SK-N-SH (cell line): ENCODE measurements around the gene COBLL1. TPM values are rescaled to one million over a fixed set of nuclear protein-coding genes. Genes with fewer than 3 reads are reported as not detected.
A peak's percentile ranks its signal among the peaks of the same experiment; 100 is the strongest.

Experiments used
- CTCF ChIA-PET: fragments of 300-600, 350-600 bp; formaldehyde crosslinking; extraction: SDS; loops from one replicate; lab custom pipeline; 2021; lab: Yijun Ruan, JAX
- POLR2A ChIA-PET: fragments of 350-600 bp; sonication (Branson Sonifier 250); formaldehyde crosslinking; extraction: SDS; loops from one replicate; lab custom pipeline; 2020; ENCODE audit warnings: antibody characterized with exemption, inconsistent platforms; lab: Yijun Ruan, JAX
- DNase-seq: peaks from one replicate; pipeline ENCODE4 v3.0.0; 2012
- H2AFZ ChIP-seq: fragments of 200-600 bp; sonication (generic); 2 replicates; pipeline ENCODE4 v1.8.1; 2016; ENCODE audit warnings: antibody characterized with exemption, mild to moderate bottlenecking, low read depth
- H3F3A ChIP-seq: fragments of 200-600 bp; sonication (generic); replicated peaks from 2 replicates; pipeline ENCODE3; 2016; ENCODE audit warnings: antibody characterized with exemption, mild to moderate bottlenecking; ENCODE audit not compliant: insufficient read depth
- H3K27ac ChIP-seq, 2 experiments: fragments of 200-500 bp in 1 of 2; fragments of 200-600 bp in 1 of 2; sonication (Bioruptor generic) in 1 of 2; sonication (generic), shearing (Covaris generic) in 1 of 2; 2 replicates each; pipeline versions ENCODE4 v1.5.1 to v1.6.1; 2014 to 2016; ENCODE audit warnings: low read depth in 2 of 2, inconsistent platforms in 1 of 2, low read length in 1 of 2, mild to moderate bottlenecking in 1 of 2, mixed read lengths in 1 of 2
- H3K27me3 ChIP-seq: fragments of 200-600 bp; sonication (generic), shearing (Covaris generic); 2 replicates; pipeline ENCODE4 v1.6.1; 2016; ENCODE audit warnings: mixed run types; ENCODE audit not compliant: insufficient read depth
- H3K36me3 ChIP-seq, 2 experiments: fragments of 200-500 bp in 1 of 2; fragments of 200-600 bp in 1 of 2; sonication (Bioruptor generic) in 1 of 2; sonication (generic) in 1 of 2; replicated peaks in 1 of 2; 2 replicates each; pipeline versions ENCODE3 to v1.5.1; 2014 to 2016; ENCODE audit warnings: low read length in 1 of 2, mild to moderate bottlenecking in 1 of 2; ENCODE audit not compliant: insufficient read depth in 2 of 2, control insufficient read depth in 1 of 2
- H3K4me1 ChIP-seq, 2 experiments: fragments of 200-500 bp in 1 of 2; fragments of 200-600 bp in 1 of 2; sonication (Bioruptor generic) in 1 of 2; sonication (generic), shearing (Covaris generic) in 1 of 2; 2 replicates each; pipeline versions ENCODE4 v1.5.1 to v1.6.1; 2014 to 2016; ENCODE audit warnings: low read depth in 1 of 2, low read length in 1 of 2, mixed run types in 1 of 2; ENCODE audit not compliant: insufficient read depth in 2 of 2, control insufficient read depth in 1 of 2
- H3K4me2 ChIP-seq: fragments of 200-600 bp; sonication (generic), shearing (Covaris generic); 2 replicates; pipeline ENCODE4 v1.6.1; 2017; ENCODE audit warnings: mixed run types
- H3K4me3 ChIP-seq, 2 experiments: fragments of 200-500 bp in 1 of 2; fragments of 200-600 bp in 1 of 2; sonication (Bioruptor generic) in 1 of 2; sonication (generic), shearing (Covaris generic) in 1 of 2; 2 replicates each; pipeline versions ENCODE4 v1.5.1 to v1.8.1; 2014 to 2016; ENCODE audit warnings: low read depth in 2 of 2, inconsistent platforms in 1 of 2, low read length in 1 of 2, mild to moderate bottlenecking in 1 of 2, mixed read lengths in 1 of 2, moderate library complexity in 1 of 2
- H3K79me2 ChIP-seq: fragments of 200-600 bp; sonication (generic); 2 replicates; pipeline ENCODE4 v1.8.1; 2017; ENCODE audit warnings: mild to moderate bottlenecking; ENCODE audit not compliant: insufficient read depth
- H3K9ac ChIP-seq: fragments of 200-600 bp; sonication (generic); 2 replicates; pipeline ENCODE4 v1.6.1; 2017; ENCODE audit warnings: mixed run types
- H3K9me2 ChIP-seq: fragments of 200-600 bp; sonication (generic); 2 replicates; pipeline ENCODE4 v1.6.1; 2017; ENCODE audit warnings: mixed run types
- H3K9me3 ChIP-seq: fragments of 200-600 bp; sonication (generic); 2 replicates; pipeline ENCODE4 v1.6.1; 2017; ENCODE audit warnings: mixed run types, mild to moderate bottlenecking, moderate library complexity
- H4K20me1 ChIP-seq: fragments of 200-600 bp; sonication (generic); 2 replicates; pipeline ENCODE4 v1.6.1; 2017; ENCODE audit warnings: mild to moderate bottlenecking, mixed run types; ENCODE audit not compliant: insufficient read depth
- FOXM1 ChIP-seq: IDR thresholded peaks from 2 replicates; pipeline ENCODE4 v1.4.0; 2012; ENCODE audit warnings: low read depth, mild to moderate bottlenecking
- GATA2 ChIP-seq: sonication (generic); formaldehyde crosslinking; IDR thresholded peaks from 2 replicates; pipeline ENCODE4 v1.5.0; 2020; ENCODE audit warnings: mild to moderate bottlenecking, missing genetic modification reagents
- JUND ChIP-seq: IDR thresholded peaks from 2 replicates; pipeline ENCODE4 v1.4.0; 2012
- MEF2A ChIP-seq: IDR thresholded peaks from 2 replicates; pipeline ENCODE4 v1.4.0; 2012; ENCODE audit warnings: low read depth, borderline replicate concordance
- NRF1 ChIP-seq: IDR thresholded peaks from 2 replicates; pipeline ENCODE4 v1.6.1; 2012; ENCODE audit warnings: low read depth, mild to moderate bottlenecking, low read length
- POLR2AphosphoS5 ChIP-seq: IDR thresholded peaks from 2 replicates; pipeline ENCODE4 v1.6.1; 2012; ENCODE audit warnings: low read depth, low read length
- RCOR1 ChIP-seq: fragments of 150-350 bp; IDR thresholded peaks from 2 replicates; pipeline ENCODE4 v1.6.1; 2017; ENCODE audit warnings: antibody characterized with exemption, low read length
- SMC3 ChIP-seq: IDR thresholded peaks from 2 replicates; pipeline ENCODE4 v1.6.1; 2012; ENCODE audit warnings: low read depth, low read length, improper control_type of control experiment
- TEAD4 ChIP-seq: IDR thresholded peaks from 2 replicates; pipeline ENCODE4 v1.4.0; 2012; ENCODE audit warnings: mild to moderate bottlenecking, borderline replicate concordance; ENCODE audit not compliant: insufficient read depth
- YY1 ChIP-seq: IDR thresholded peaks from 2 replicates; pipeline ENCODE4 v1.4.0; 2012; ENCODE audit warnings: low read depth, mild to moderate bottlenecking
- WGBS: methylation state at CpG from one replicate; pipeline ENCODE4 v1.1.6; 2017; ENCODE audit warnings: low lambda C conversion rate; 5-methylcytosine and 5-hydroxymethylcytosine counted together
- polyA plus RNA-seq, 3 experiments: library from polyadenylated mRNA; depleted of rRNA; stranded (reverse); fragments of >200 nt; gene quantifications; 2 replicates each; pipeline ENCODE4 v1.2.3, GENCODE V29; 2012
- TF ChIP-seq, protein P1 (sequence below): IDR thresholded peaks from 2 replicates; pipeline ENCODE4; 2012
- TF ChIP-seq, protein P2 (sequence below): fragments of 200-600 bp; sonication (generic); IDR thresholded peaks from 2 replicates; pipeline ENCODE4 v1.6.1; 2017; ENCODE audit warnings: antibody characterized with exemption, mild to moderate bottlenecking, moderate library complexity
- TF ChIP-seq, protein P3 (sequence below): IDR thresholded peaks from 2 replicates; pipeline ENCODE4 v1.4.0; 2012; ENCODE audit warnings: low read depth, borderline replicate concordance
- TF ChIP-seq, protein P4 (sequence below): IDR thresholded peaks from 2 replicates; pipeline ENCODE4 v1.4.0; 2012; ENCODE audit warnings: low read depth, borderline replicate concordance
- TF ChIP-seq, protein P5 (sequence below): IDR thresholded peaks from 2 replicates; pipeline ENCODE4 v1.4.0; 2012; ENCODE audit warnings: low read depth

COBLL1 gene
- polyA plus RNA-seq, 1 of the 3 experiments (the other 2 are of a cell fraction), result 3.1 TPM

DNA sequence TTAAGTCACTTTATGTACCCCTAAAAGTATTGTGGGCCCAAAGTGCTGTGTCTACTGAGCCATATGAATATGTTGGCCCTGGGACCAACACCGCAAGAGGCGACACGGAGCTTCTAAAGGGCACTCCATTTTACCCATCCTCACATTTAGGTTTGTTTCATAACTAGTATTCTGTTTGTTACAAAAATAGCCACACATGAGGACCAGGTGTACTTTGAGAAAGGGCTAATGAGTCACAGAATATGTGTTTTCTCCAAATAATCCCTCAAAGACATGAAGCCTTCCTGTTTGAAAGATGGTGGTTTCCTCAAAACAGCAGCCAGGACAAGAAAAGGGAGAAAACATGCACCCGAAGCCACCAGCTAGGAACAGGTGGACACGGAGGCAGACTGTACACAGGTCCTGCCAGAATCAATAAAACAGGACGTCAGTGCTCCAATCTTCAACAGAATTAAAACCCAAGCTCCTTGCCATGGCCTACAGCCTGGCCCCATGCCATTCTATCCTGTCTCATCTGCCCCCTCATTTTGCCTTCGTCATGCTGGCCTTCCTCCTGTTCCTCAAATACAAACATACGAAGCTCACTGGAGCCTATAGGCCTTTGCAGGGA lies 198.6 kb downstream of the COBLL1 start:
- no peak overlapping the region for H2AFZ ChIP-seq
- DNase-seq, result no peak
- no peak overlapping the region for H3K4me2 ChIP-seq
- H4K20me1 ChIP-seq, result no peaks in the 10 kb centered on the region
- H3K4me3 ChIP-seq, result no peak overlapping the region
- H3K79me2 ChIP-seq, result no peaks in the 10 kb centered on the region
- POLR2A ChIA-PET, result no interaction called here
- peaks cover 4% of the 10 kb centered on the region for H3F3A ChIP-seq
- no peaks in the 10 kb centered on the region for H3K4me1 ChIP-seq
- no peak overlapping the region for H3K27ac ChIP-seq
- WGBS, result 92% methylated on average over 7 of the region's 8 CpGs
- no peaks in the 10 kb centered on the region for H3K9me2 ChIP-seq
- H3K9ac ChIP-seq, result no peak overlapping the region
- no peaks in the 10 kb centered on the region for H3K9me3 ChIP-seq
- TF ChIP-seq, protein P1, sequence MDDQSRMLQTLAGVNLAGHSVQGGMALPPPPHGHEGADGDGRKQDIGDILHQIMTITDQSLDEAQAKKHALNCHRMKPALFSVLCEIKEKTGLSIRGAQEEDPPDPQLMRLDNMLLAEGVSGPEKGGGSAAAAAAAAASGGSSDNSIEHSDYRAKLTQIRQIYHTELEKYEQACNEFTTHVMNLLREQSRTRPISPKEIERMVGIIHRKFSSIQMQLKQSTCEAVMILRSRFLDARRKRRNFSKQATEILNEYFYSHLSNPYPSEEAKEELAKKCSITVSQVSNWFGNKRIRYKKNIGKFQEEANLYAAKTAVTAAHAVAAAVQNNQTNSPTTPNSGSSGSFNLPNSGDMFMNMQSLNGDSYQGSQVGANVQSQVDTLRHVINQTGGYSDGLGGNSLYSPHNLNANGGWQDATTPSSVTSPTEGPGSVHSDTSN, result no peak
- TF ChIP-seq, protein P2, sequence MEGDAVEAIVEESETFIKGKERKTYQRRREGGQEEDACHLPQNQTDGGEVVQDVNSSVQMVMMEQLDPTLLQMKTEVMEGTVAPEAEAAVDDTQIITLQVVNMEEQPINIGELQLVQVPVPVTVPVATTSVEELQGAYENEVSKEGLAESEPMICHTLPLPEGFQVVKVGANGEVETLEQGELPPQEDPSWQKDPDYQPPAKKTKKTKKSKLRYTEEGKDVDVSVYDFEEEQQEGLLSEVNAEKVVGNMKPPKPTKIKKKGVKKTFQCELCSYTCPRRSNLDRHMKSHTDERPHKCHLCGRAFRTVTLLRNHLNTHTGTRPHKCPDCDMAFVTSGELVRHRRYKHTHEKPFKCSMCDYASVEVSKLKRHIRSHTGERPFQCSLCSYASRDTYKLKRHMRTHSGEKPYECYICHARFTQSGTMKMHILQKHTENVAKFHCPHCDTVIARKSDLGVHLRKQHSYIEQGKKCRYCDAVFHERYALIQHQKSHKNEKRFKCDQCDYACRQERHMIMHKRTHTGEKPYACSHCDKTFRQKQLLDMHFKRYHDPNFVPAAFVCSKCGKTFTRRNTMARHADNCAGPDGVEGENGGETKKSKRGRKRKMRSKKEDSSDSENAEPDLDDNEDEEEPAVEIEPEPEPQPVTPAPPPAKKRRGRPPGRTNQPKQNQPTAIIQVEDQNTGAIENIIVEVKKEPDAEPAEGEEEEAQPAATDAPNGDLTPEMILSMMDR, result no peak
- no peak for TF ChIP-seq YY1
- TF ChIP-seq, protein P3, sequence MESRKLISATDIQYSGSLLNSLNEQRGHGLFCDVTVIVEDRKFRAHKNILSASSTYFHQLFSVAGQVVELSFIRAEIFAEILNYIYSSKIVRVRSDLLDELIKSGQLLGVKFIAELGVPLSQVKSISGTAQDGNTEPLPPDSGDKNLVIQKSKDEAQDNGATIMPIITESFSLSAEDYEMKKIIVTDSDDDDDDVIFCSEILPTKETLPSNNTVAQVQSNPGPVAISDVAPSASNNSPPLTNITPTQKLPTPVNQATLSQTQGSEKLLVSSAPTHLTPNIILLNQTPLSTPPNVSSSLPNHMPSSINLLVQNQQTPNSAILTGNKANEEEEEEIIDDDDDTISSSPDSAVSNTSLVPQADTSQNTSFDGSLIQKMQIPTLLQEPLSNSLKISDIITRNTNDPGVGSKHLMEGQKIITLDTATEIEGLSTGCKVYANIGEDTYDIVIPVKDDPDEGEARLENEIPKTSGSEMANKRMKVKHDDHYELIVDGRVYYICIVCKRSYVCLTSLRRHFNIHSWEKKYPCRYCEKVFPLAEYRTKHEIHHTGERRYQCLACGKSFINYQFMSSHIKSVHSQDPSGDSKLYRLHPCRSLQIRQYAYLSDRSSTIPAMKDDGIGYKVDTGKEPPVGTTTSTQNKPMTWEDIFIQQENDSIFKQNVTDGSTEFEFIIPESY, result no peak
- no peak for TF ChIP-seq FOXM1
- CTCF ChIA-PET, result interaction anchor here (1.0 to 1.3 kb wide), 2 partner anchors 16 to 74 kb away, joined by 3 to 4 read pairs; no protein-coding TSS in a partner anchor
- H3K27me3 ChIP-seq, result no peaks in the 10 kb centered on the region
- no peaks in the 10 kb centered on the region for H3K36me3 ChIP-seq

DNA sequence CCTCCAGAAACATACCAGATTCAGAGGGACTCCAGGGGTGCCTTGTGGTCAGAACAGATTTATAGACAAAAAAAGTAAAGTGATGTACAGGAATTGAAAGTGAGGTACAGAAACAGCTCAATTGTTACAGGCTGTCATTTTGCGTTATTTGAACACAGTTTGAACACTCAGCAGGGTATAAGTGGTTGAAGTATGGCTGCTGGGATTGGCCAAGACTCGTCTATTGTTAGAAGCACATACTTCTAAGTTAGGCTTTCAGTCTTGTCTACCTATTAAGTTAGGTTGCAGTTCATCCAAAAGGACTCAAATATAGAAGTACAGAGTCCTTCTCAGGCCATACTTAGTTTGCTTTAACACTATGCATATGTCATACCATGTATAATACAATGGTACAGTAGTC lies 199.4 kb downstream of the COBLL1 start:
- POLR2A ChIA-PET, result no interaction called here
- H3K36me3 ChIP-seq, result no peaks in the 10 kb centered on the region

More for the DNA sequence above, 199.4 kb downstream of the COBLL1 start:
- H3F3A ChIP-seq, result peaks cover 4% of the 10 kb centered on the region
- H3K9ac ChIP-seq, result no peak overlapping the region
- no peaks in the 10 kb centered on the region for H3K4me1 ChIP-seq
- TF ChIP-seq MEF2A (no peak), TEAD4 (no peak), GATA2 (CRISPR knock-in tag) (no peak), SMC3 (no peak), NRF1 (no peak), RCOR1 (no peak), JUND (no peak), POLR2AphosphoS5 (no peak), FOXM1 (no peak)
- TF ChIP-seq, protein P4, sequence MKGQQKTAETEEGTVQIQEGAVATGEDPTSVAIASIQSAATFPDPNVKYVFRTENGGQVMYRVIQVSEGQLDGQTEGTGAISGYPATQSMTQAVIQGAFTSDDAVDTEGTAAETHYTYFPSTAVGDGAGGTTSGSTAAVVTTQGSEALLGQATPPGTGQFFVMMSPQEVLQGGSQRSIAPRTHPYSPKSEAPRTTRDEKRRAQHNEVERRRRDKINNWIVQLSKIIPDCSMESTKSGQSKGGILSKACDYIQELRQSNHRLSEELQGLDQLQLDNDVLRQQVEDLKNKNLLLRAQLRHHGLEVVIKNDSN, result no peak
- TF ChIP-seq, protein P5, sequence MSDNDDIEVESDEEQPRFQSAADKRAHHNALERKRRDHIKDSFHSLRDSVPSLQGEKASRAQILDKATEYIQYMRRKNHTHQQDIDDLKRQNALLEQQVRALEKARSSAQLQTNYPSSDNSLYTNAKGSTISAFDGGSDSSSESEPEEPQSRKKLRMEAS, result no peak
- TF ChIP-seq, protein P2, result no peak
- H3K4me3 ChIP-seq, result no peak overlapping the region
- no peaks in the 10 kb centered on the region for H3K79me2 ChIP-seq
- CTCF ChIA-PET, result interaction anchor here (1.1 kb wide), 1 partner anchor 16 kb away, joined by 3 read pairs; no protein-coding TSS in a partner anchor
- no peaks in the 10 kb centered on the region for H3K9me3 ChIP-seq
- H4K20me1 ChIP-seq, result no peaks in the 10 kb centered on the region
- WGBS, result 80% methylated on average over 2 of the region's 2 CpGs
- H3K27ac ChIP-seq, result no peak overlapping the region
- H3K9me2 ChIP-seq, result no peaks in the 10 kb centered on the region
- peak overlapping the region; percentile 36; the same call in 1 of the 2 replicates for H2AFZ ChIP-seq
- H3K27me3 ChIP-seq, result no peaks in the 10 kb centered on the region
- DNase-seq, result no peak
- no peak overlapping the region for H3K4me2 ChIP-seq
